ENCODE data around the gene SLC2A11. TPM values are rescaled to one million over a fixed set of nuclear protein-coding genes. Genes with fewer than 3 reads are reported as not detected.

SLC2A11 gene
- total RNA-seq, 2 experiments from 2014 or later: 16.4 to 50.2 TPM

DNA sequence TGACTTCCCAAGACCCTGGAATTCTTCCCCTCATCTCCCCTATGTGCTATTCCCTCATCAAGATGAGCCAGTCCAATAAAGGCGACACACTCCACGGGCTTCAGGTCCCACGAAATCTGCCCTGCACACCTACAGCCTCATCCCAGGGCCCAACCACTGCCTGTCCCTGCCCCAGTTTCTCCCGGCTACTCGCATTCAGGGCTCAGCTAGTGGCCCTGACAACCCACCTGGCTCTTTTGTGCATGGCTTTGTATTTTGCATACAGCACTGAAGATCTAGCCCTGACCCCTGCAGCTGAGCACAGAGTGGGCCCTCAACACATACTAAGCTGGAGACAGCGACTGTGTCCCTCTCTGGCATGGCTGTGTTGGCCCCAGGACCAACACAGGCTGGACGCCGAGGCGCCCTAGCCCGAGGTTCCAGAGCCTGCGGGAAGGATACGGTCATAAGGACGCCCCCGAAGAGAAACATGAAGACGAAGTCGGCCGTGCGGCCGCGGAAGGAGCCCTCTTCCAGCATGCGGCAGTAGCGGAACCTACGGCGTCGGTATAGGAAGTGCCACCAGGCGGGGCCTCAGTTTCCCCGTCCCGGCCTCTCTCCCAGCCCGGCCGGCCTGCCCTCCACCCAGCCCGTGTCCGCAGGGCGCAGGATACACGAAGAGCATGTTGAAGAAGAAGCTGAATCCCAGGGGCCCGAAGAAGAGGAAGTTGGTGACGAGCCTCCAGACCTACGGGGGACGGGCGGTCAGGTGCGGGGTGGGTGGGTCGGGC, 19.6 kb upstream of the SLC2A11 start:
- Histone ChIP-seq H3K36me3 (ENCODE audit: insufficient read depth, low read length) (peaks cover 45% of the 10 kb centered on the region), H4K20me1 (ENCODE audit: insufficient read depth, low read length) (no peaks in the 10 kb centered on the region), H3K27ac (ENCODE audit: low read depth, low read length, poor library complexity, severe bottlenecking) (peak overlapping the region; percentile 83), H2AFZ (ENCODE audit: low read length) (no peak overlapping the region), H3K9me3 (ENCODE audit: low read length) (no peaks in the 10 kb centered on the region), H3K4me1 (ENCODE audit: insufficient read depth, low read length, poor library complexity, severe bottlenecking) (peaks cover 52% of the 10 kb centered on the region), H3K79me2 (ENCODE audit: insufficient read depth, low read depth, low read length) (no peaks in the 10 kb centered on the region), H3K4me2 (ENCODE audit: low read length) (peak overlapping the region; percentile 91), H3K4me3 (ENCODE audit: low read depth, low read length, poor library complexity, severe bottlenecking) (peak overlapping the region; percentile 69), H3K9me2 (ENCODE audit: insufficient read depth, low read length) (no peaks in the 10 kb centered on the region)
- CTCF ChIA-PET (ENCODE audit: unreplicated experiment): no interaction called here
- POLR2A ChIA-PET: interaction anchor here (1.0 to 1.6 kb wide), 3 partner anchors 13 to 33 kb away, joined by 3 to 5 read pairs (median 5); partner anchors contain the start of gene SLC2A11
- intact Hi-C loops (cut with micrococcal nuclease; ENCODE audit: unreplicated experiment): loop anchor here (1.0 to 5.0 kb wide), 3 partner anchors 35 to 69 kb away; partner anchors contain the start of gene SMARCB1
- peak; percentile 58 for DNase-seq (ENCODE audit: low spot score)
- TF ChIP-seq, protein P1, sequence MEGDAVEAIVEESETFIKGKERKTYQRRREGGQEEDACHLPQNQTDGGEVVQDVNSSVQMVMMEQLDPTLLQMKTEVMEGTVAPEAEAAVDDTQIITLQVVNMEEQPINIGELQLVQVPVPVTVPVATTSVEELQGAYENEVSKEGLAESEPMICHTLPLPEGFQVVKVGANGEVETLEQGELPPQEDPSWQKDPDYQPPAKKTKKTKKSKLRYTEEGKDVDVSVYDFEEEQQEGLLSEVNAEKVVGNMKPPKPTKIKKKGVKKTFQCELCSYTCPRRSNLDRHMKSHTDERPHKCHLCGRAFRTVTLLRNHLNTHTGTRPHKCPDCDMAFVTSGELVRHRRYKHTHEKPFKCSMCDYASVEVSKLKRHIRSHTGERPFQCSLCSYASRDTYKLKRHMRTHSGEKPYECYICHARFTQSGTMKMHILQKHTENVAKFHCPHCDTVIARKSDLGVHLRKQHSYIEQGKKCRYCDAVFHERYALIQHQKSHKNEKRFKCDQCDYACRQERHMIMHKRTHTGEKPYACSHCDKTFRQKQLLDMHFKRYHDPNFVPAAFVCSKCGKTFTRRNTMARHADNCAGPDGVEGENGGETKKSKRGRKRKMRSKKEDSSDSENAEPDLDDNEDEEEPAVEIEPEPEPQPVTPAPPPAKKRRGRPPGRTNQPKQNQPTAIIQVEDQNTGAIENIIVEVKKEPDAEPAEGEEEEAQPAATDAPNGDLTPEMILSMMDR (conservative IDR thresholded peaks at IDR 0.05; ENCODE audit: low read length): 0 out of 2 replicates have a peak, but pooled peaks have one; percentile 16
- TF ChIP-seq EZH2phosphoT487 (IDR thresholded peaks at IDR 0.05; ENCODE audit: borderline replicate concordance, low read depth, low read length): no peak
- no TSS peak for BruUV-seq (replicated peaks)

DNA sequence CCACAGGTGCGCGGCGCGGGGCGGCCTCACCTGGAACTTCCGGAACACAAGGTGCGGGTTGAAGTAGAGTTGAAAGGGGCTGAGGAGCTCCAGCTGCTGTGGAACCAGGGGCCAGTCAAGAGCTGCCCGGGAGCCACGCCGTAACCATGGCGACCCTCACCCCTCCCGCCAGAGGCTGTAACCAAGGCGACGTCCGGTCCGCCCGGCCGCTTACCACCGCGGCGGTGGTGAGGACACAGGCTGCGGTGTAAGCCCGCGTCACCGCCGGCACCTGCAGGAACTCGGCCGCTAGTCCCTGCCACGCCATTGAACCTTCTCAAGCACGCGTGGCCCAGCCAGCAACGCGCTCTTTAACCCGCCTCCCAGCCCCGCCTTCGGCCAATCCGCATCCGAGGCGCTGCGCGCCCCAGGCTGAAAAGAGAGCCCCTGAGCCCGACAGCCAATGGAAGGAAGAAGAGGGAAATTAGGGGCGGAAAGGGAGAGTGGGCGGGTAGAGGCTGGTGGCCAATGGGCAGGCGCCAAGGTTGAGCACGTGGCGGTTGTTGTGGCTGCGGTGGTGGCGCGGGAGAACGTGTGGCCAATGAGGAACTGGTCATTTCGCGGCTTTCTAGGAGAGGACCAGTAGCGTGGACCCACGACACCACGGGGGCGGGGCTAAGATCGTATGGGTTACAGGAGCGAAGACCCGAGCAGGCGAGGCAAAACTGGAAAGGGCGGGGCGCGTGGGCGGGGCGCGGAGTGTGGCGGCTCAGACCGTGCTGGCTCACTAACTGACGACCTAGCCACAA, 18.8 kb upstream of the SLC2A11 start, which contains the start of gene DERL3:
DERL3 (minus strand) TSS at position 326 of the 788 bp plus-strand sequence; CDS start at position 307, 19 bp downstream.
- peak within 1 kb of the TSS; percentile 69 for H3K4me3 ChIP-seq (ENCODE audit: low read depth, low read length, poor library complexity, severe bottlenecking)
- no peaks in the 10 kb centered on the region for H4K20me1 ChIP-seq (ENCODE audit: insufficient read depth, low read length)

More for the DNA sequence above, 18.8 kb upstream of the SLC2A11 start, which contains the start of gene DERL3:
- H2AFZ ChIP-seq (ENCODE audit: low read length): no peak within 1 kb of the TSS
- ChIA-PET CTCF (ENCODE audit: unreplicated experiment) (no interaction called here), POLR2A (interaction anchor here (1.0 to 1.6 kb wide), 3 partner anchors 12 to 33 kb away, joined by 3 to 5 read pairs (median 5); partner anchors contain the start of gene SLC2A11)
- H3K27ac ChIP-seq (ENCODE audit: low read depth, low read length, poor library complexity, severe bottlenecking): peak within 1 kb of the TSS; percentile 83
- peaks cover 37% of the 10 kb centered on the region for H3K36me3 ChIP-seq (ENCODE audit: insufficient read depth, low read length)
- no peaks in the 10 kb centered on the region for H3K79me2 ChIP-seq (ENCODE audit: insufficient read depth, low read depth, low read length)
- peaks cover 60% of the 10 kb centered on the region for H3K4me1 ChIP-seq (ENCODE audit: insufficient read depth, low read length, poor library complexity, severe bottlenecking)
- DNase-seq (ENCODE audit: low spot score): peak; percentile 100
- H3K4me2 ChIP-seq (ENCODE audit: low read length): peak within 1 kb of the TSS; percentile 91
- no peaks in the 10 kb centered on the region for H3K9me3 ChIP-seq (ENCODE audit: low read length)
- BruUV-seq (replicated peaks): no TSS peak
- intact Hi-C loops (cut with micrococcal nuclease; ENCODE audit: unreplicated experiment): loop anchor here (1.0 to 5.0 kb wide), 3 partner anchors 36 to 70 kb away; partner anchors contain the start of gene SMARCB1
- H3K9me2 ChIP-seq (ENCODE audit: insufficient read depth, low read length): no peaks in the 10 kb centered on the region
- TF ChIP-seq EZH2phosphoT487 (IDR thresholded peaks at IDR 0.05; ENCODE audit: borderline replicate concordance, low read depth, low read length): no peak
- TF ChIP-seq, protein P1 (conservative IDR thresholded peaks at IDR 0.05; ENCODE audit: low read length): no peak

Data from OCI-LY7 (cell line).